AG04450 (cell line): ENCODE data around the gene MAD2L2. TPM values are rescaled to one million over a fixed set of nuclear protein-coding genes. Genes with fewer than 3 reads are reported as not detected.
A peak's percentile ranks its signal among the peaks of the same experiment; 100 is the strongest.

Experiments
- CTCF ChIA-PET: fragments of 300-600, 350-600 bp; formaldehyde crosslinking; extraction: SDS; loops from one replicate; lab custom pipeline; 2022; ENCODE audit warnings: antibody characterized with exemption, inconsistent platforms; lab: Charles Lee
- POLR2A ChIA-PET: fragments of 350-600 bp; formaldehyde crosslinking; extraction: SDS; loops from one replicate; lab custom pipeline; 2021; ENCODE audit warnings: antibody characterized with exemption, inconsistent platforms; lab: Yijun Ruan, JAX
- DNase-seq: peaks from one replicate; pipeline ENCODE4 v3.0.0-alpha.2; 2011; ENCODE audit warnings: low read depth, low spot score
- H3K27ac ChIP-seq: one replicate; pipeline ENCODE4 v1.5.1; 2012; ENCODE audit warnings: low read depth, low read length, control low read depth
- H3K27me3 ChIP-seq: one replicate; pipeline ENCODE4 v1.6.0; 2012; ENCODE audit warnings: low read length; ENCODE audit not compliant: control insufficient read depth, insufficient read depth
- H3K4me3 ChIP-seq: 2 replicates; pipeline ENCODE4 v1.5.1; 2011; ENCODE audit warnings: mild to moderate bottlenecking, low read depth, low read length, control low read depth
- H3K9me3 ChIP-seq: 2 replicates; pipeline ENCODE4 v1.5.1; 2012; ENCODE audit warnings: low read length; ENCODE audit not compliant: control insufficient read depth, insufficient read depth
- polyA plus RNA-seq: library from polyadenylated mRNA; depleted of rRNA; stranded (reverse); fragments of >200 nt; gene quantifications from 2 replicates; pipeline ENCODE4 v1.2.3, GENCODE V29; 2011
- TF ChIP-seq, protein P1 (sequence below): IDR thresholded peaks from 2 replicates; pipeline ENCODE4 v1.5.1; 2011; ENCODE audit warnings: low read depth, low read length, control low read depth, inconsistent platforms

The MAD2L2 gene
- polyA plus RNA-seq, 1 experiment, result 34.9 TPM

DNA sequence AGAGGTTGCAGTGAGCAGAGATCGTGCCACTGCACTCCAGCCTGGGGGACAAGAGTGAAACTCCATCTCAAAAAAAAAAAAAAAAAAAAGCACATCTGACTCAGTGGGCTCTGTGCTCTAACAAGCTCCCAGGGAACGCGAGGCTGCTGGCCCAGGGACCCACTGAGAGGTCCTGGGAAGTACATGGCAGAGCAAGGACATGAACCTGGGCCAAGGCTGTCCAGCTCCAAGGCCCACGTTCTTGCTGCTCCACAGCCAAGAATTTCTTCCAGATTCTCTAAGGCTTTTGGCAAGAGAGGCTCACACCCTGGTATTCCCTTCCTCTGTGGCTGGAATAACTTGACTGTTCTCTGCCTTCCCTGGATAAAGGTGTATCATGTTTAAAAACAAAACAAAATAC, 39.6 kb upstream of the MAD2L2 start:
- no peaks in the 10 kb centered on the region for H3K9me3 ChIP-seq
- H3K4me3 ChIP-seq, result no peak overlapping the region
- no peak overlapping the region for H3K27ac ChIP-seq
- peaks cover 23% of the 10 kb centered on the region for H3K27me3 ChIP-seq
- TF ChIP-seq, protein P1, sequence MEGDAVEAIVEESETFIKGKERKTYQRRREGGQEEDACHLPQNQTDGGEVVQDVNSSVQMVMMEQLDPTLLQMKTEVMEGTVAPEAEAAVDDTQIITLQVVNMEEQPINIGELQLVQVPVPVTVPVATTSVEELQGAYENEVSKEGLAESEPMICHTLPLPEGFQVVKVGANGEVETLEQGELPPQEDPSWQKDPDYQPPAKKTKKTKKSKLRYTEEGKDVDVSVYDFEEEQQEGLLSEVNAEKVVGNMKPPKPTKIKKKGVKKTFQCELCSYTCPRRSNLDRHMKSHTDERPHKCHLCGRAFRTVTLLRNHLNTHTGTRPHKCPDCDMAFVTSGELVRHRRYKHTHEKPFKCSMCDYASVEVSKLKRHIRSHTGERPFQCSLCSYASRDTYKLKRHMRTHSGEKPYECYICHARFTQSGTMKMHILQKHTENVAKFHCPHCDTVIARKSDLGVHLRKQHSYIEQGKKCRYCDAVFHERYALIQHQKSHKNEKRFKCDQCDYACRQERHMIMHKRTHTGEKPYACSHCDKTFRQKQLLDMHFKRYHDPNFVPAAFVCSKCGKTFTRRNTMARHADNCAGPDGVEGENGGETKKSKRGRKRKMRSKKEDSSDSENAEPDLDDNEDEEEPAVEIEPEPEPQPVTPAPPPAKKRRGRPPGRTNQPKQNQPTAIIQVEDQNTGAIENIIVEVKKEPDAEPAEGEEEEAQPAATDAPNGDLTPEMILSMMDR, result no peak
- ChIA-PET POLR2A (interaction anchor here (0.7 kb wide), 1 partner anchor 28 kb away, joined by 4 read pairs; no protein-coding TSS in a partner anchor), CTCF (interaction anchor here (0.8 to 3.5 kb wide), 13 partner anchors 10 to 683 kb away, joined by 3 to 31 read pairs (median 9); partner anchors contain the start of genes AGTRAP and FBXO6)
- DNase-seq, result no peak

DNA sequence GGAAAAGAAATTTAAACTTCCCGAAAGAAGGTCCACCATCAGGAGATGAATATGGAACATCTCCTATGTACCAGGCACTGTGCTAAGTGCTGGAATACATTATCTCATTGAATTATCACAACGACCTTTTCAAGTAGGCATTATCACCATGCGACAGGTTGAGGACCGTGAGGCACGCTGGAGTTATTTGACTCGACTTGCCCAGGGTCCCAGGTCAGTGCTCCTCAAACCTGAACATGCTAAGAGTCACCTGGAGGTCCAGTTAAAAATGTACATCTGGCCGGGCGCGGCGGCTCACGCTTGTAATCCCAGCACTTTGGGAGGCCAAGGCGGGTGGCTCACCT, 39.1 kb upstream of the MAD2L2 start:
- Histone ChIP-seq H3K9me3 (no peaks in the 10 kb centered on the region), H3K4me3 (no peak overlapping the region), H3K27me3 (peaks cover 24% of the 10 kb centered on the region), H3K27ac (no peak overlapping the region)
- POLR2A ChIA-PET, result interaction anchor here (0.8 to 1.1 kb wide), 3 partner anchors 16 to 56 kb away, joined by 3 to 4 read pairs (median 3); partner anchors contain the start of genes AGTRAP and FBXO6
- CTCF ChIA-PET, result interaction anchor here (0.7 to 3.5 kb wide), 22 partner anchors 9 to 682 kb away, joined by 3 to 31 read pairs (median 6); partner anchors contain the start of genes AGTRAP and FBXO6
- DNase-seq, result no peak
- TF ChIP-seq, protein P1, result no peak

DNA sequence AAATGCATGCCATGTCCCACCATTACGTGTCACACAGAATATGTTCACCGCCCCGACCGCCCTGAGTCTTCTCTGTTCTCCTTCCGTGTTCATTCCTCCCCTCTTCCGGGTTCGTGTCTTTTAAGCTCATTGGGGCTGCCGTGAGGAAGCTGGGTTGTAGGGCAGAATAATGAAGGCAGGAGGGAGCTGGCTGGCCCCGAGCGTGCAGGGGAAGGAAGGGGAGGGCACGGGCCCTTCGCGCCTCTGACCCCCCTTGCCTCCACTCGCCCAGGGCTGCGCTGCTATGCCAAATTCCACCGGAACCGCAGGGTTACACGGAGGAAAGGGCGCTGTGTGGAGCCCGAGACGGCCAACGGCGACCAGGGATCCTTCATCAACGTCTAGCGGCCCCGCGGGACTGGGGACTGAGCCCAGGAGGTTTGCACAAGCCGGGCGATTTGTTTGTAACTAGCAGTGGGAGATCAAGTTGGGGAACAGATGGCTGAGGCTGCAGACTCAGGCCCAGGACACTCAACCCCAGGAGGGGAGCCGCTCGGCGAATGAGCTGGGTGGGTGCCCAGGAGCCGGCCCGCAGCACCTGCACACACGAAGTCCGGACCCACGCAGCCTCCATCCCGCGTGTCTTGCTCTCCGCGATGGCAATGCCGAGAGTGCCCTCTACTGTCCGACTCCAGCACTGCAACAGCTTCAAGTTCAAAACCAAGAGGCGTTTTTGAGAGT, 38.5 kb upstream of the MAD2L2 start:
- CTCF ChIA-PET, result interaction anchor here (0.7 to 3.5 kb wide), 21 partner anchors 9 to 682 kb away, joined by 3 to 31 read pairs (median 5); partner anchors contain the start of genes AGTRAP and FBXO6
- H3K27me3 ChIP-seq, result peaks cover 20% of the 10 kb centered on the region
- peak overlapping the region; percentile 41; the same call in 1 of the 2 replicates for H3K4me3 ChIP-seq
- TF ChIP-seq, protein P1, result peak; percentile 99
- H3K27ac ChIP-seq, result no peak overlapping the region
- H3K9me3 ChIP-seq, result no peaks in the 10 kb centered on the region
- POLR2A ChIA-PET, result interaction anchor here (0.8 to 1.1 kb wide), 3 partner anchors 16 to 56 kb away, joined by 3 to 4 read pairs (median 3); partner anchors contain the start of genes AGTRAP and FBXO6
- DNase-seq, result no peak

DNA sequence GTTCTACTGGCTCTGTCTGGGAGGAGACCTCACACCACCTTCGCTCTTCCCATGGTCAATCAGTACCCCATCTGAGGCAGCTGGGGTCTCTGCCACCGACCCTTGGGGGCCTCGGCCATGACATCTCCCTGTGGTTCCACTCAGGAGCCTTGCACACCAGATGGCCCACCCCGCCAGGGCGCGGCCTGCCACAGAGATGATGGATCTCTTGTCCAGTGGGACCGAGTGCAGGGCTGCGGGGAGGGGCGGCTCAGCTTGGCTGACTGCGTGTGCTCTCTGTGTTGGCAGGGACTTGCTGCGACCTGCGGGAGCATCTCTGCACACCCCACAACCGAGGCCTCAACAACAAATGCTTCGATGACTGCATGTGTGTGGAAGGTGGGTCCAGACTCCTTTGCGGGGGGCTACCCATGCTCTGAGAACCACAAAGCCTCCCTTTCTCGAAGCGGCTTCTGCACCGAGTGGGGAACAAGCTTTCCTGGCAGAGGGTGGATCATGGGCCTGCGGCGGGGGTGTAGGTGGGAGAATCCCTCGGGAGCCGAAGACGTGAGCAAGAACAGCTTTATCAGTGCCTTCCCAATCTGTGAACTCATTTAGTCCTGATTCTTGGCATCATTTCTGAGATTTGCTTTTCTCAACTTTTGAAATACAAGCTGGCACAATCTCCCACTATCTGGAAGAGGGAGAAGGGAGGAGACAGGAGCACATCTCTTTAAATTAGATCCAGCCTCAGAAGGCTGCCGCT, 34.1 kb upstream of the MAD2L2 start:
- Histone ChIP-seq H3K27me3 (peaks cover 11% of the 10 kb centered on the region), H3K9me3 (no peaks in the 10 kb centered on the region), H3K27ac (no peak overlapping the region), H3K4me3 (no peak overlapping the region)
- TF ChIP-seq, protein P1, result no peak
- no peak for DNase-seq
- CTCF ChIA-PET, result interaction anchor here (0.6 to 1.3 kb wide), 3 partner anchors 30 to 677 kb away, joined by 3 read pairs; no protein-coding TSS in a partner anchor
- POLR2A ChIA-PET, result no interaction called here
